Naive thymus-derived CD8-positive, alpha-beta T cell (primary cell): ENCODE data around the gene CBX2. TPM values are rescaled to one million over a fixed set of nuclear protein-coding genes. Genes with fewer than 3 reads are reported as not detected.

Source experiments
- ATAC-seq, 2 donors: fragments of 150-1000 bp; cut with Tn5 transposase in 1 of 2; sonication (Bioruptor Pico), chemical (Tn5 transposase) in 1 of 2; 1 replicate in 1 of 2; 2 replicates in 1 of 2; pipeline ENCODE4 v1.10.0; 2021; ENCODE audit warnings: mild to moderate bottlenecking in 2 of 2, moderate library complexity in 2 of 2
- POLR2A ChIA-PET: fragments of 350-600 bp; sonication (Branson Sonifier 250); formaldehyde crosslinking; loops from one replicate; lab custom pipeline; 2021; ENCODE audit warnings: antibody characterized with exemption; lab: Charles Lee
- DNase-seq, 10 donors: peaks; one replicate each; pipeline versions ENCODE4 v3.0.0 to v3.0.0-alpha.2; 2020 to 2022
- H3K27ac Mint-ChIP-seq, 10 donors: one replicate each; pipeline ENCODE4 v1.8.0; 2020 to 2022; ENCODE audit warnings: mild to moderate bottlenecking in 10 of 10, mixed read lengths in 10 of 10, moderate library complexity in 4 of 10, inconsistent platforms in 1 of 10
- H3K27me3 Mint-ChIP-seq, 5 donors: one replicate each; pipeline ENCODE4 v1.8.0; 2021 to 2022; ENCODE audit warnings: mixed read lengths in 5 of 5
- H3K36me3 Mint-ChIP-seq, 3 donors: one replicate each; pipeline ENCODE4 v1.8.0; 2020 to 2022; ENCODE audit warnings: mixed read lengths in 3 of 3, mild to moderate bottlenecking in 2 of 3, inconsistent platforms in 1 of 3
- H3K4me1 Mint-ChIP-seq, 4 donors: one replicate each; pipeline ENCODE4 v1.8.0; 2021 to 2022; ENCODE audit warnings: mixed read lengths in 4 of 4
- H3K4me3 Mint-ChIP-seq, 10 donors: one replicate each; pipeline ENCODE4 v1.8.0; 2020 to 2022; ENCODE audit warnings: mild to moderate bottlenecking in 10 of 10, mixed read lengths in 10 of 10, moderate library complexity in 6 of 10, inconsistent platforms in 1 of 10
- H3K9me3 Mint-ChIP-seq, 9 donors: one replicate each; pipeline ENCODE4 v1.8.0; 2020 to 2022; ENCODE audit warnings: mixed read lengths in 9 of 9, mild to moderate bottlenecking in 3 of 9, inconsistent platforms in 1 of 9, moderate library complexity in 1 of 9
- polyA plus RNA-seq, 3 donors: library from polyadenylated mRNA; unstranded; fragments of 300-500 nt; fragmentation: Illumina TruSeq; gene quantifications; one replicate each; pipeline ENCODE4 v1.2.3, GENCODE V29; 2021
- total RNA-seq, 8 experiments: library from RNA in 2 of 8; stranded (reverse) in 2 of 8; gene quantifications; one replicate each; pipeline ENCODE4 v1.2.3 and lab custom pipeline; 2021 to 2026

CBX2 gene
- total and polyA plus RNA-seq, 5 experiments from 2014 or later, result 0.16 to 1.6 (median 0.60) TPM

DNA sequence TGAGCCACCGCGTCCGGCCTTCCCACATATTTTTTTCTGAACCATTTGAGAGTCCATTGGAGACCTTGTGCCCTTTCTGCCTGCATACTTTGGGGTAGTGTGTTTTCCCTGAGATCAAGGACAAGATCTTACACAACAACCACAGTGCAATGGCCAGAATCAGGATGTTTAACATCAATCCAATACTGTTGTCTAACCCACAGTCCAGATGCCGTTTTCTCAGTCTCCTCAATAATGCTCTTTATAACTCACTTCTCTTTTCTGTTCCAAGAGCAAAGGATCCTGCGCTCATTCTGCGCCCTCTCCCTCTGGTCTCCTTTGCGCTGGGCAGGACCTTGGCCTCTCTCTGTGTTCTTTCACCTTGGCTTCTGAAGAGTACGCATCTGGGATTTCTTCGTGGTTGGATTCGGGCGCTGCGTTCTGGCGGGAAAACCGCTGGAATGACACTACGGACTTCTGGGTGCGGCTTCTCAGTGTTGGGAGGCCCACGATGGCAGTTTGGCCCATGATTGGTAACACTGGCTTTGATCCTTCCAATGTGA is 44.7 kb downstream of the CBX2 start:
- POLR2A ChIA-PET, result interaction anchor here (0.6 kb wide), 1 partner anchor 12 kb away, joined by 4 read pairs; no protein-coding TSS in a partner anchor
- H3K27ac Mint-ChIP-seq, result no peak overlapping the region

GRCh38 chr17:79824234-79824633 is 46.3 kb downstream of the CBX2 start:
- POLR2A ChIA-PET, result interaction anchor here (0.8 to 2.1 kb wide), 3 partner anchors 9 to 15 kb away, joined by 3 to 9 read pairs (median 7); partner anchors contain the start of gene CBX4
- H3K9me3 Mint-ChIP-seq, result no peaks in the 10 kb centered on the region
- H3K27me3 Mint-ChIP-seq, result peaks cover 0 to 45% (median 13%) of the 10 kb centered on the region in 5 donors
- ATAC-seq (no peak), DNase-seq (no peak)
- H3K4me3 Mint-ChIP-seq, result no peak overlapping the region
- peaks cover 7 to 20% (median 16%) of the 10 kb centered on the region in 4 donors for H3K4me1 Mint-ChIP-seq
- peaks cover 0 to 2% (median 0%) of the 10 kb centered on the region in 3 donors for H3K36me3 Mint-ChIP-seq
- H3K27ac Mint-ChIP-seq, result peak overlapping the region in 1 of 10 donors; percentile 38

More for the DNA sequence above, 44.7 kb downstream of the CBX2 start:
- H3K4me1 Mint-ChIP-seq, result peaks cover 3 to 16% (median 9%) of the 10 kb centered on the region in 4 donors
- peaks cover 2 to 45% (median 19%) of the 10 kb centered on the region in 5 donors for H3K27me3 Mint-ChIP-seq
- DNase-seq, result no peak
- ATAC-seq, result no peak
- peaks cover 0 to 2% (median 0%) of the 10 kb centered on the region in 3 donors for H3K36me3 Mint-ChIP-seq
- H3K9me3 Mint-ChIP-seq, result no peaks in the 10 kb centered on the region
- no peak overlapping the region for H3K4me3 Mint-ChIP-seq

GRCh38 chr17:79824893-79825579 is 47.1 kb downstream of the CBX2 start:
- DNase-seq (no peak), ATAC-seq (no peak)
- H3K4me3 Mint-ChIP-seq, result no peak overlapping the region
- peaks cover 0 to 2% (median 0%) of the 10 kb centered on the region in 3 donors for H3K36me3 Mint-ChIP-seq
- H3K27me3 Mint-ChIP-seq, result peaks cover 0 to 45% (median 13%) of the 10 kb centered on the region in 5 donors
- no peaks in the 10 kb centered on the region for H3K9me3 Mint-ChIP-seq
- POLR2A ChIA-PET, result interaction anchor here (0.8 to 2.1 kb wide), 4 partner anchors 10 to 14 kb away, joined by 3 to 9 read pairs (median 5); partner anchors contain the start of gene CBX4
- H3K4me1 Mint-ChIP-seq, result peaks cover 7 to 21% (median 19%) of the 10 kb centered on the region in 4 donors
- no peak overlapping the region for H3K27ac Mint-ChIP-seq

- Mint-ChIP-seq H3K27ac (no peak overlapping the region), H3K9me3 (no peaks in the 10 kb centered on the region), H3K36me3 (peaks cover 0 to 2% (median 0%) of the 10 kb centered on the region in 3 donors), H3K4me1 (peaks cover 7 to 21% (median 19%) of the 10 kb centered on the region in 4 donors), H3K27me3 (peaks cover 0 to 45% (median 13%) of the 10 kb centered on the region in 5 donors), H3K4me3 (no peak overlapping the region)
- POLR2A ChIA-PET, result interaction anchor here (1.3 to 2.1 kb wide), 3 partner anchors 10 to 14 kb away, joined by 3 to 9 read pairs (median 7); partner anchors contain the start of gene CBX4
- ATAC-seq (no peak), DNase-seq (no peak)
Measured at GRCh38 chr17:79825580-79825921, 47.6 kb downstream of the CBX2 start.

DNA sequence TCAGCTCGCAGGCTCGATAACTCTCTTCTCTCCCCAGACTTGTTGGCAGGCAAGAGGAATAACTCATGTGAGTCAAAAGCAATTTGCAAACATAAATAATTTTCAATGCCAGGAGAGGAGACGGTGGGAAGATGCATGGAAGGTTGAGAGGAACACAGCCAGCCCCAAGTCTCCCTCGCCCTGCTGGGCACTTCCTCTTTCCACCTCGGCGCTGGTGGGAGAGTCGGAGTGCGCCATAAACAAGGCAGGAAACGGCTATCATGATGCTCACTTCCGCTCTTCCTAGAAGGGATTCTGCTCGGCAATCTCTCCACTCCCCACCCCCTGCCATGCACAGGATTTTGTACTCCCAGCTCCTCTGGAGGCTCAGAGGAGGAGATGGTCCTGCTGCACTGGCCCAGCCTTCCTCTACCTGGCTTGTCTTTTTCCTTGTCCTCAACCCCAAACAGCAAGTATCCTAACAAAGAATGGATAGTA is 48.3 kb downstream of the CBX2 start:
- no peaks in the 10 kb centered on the region for H3K9me3 Mint-ChIP-seq
- peak overlapping the region in 1 of 10 donors; percentile 11 for H3K4me3 Mint-ChIP-seq
- H3K27ac Mint-ChIP-seq, result no peak overlapping the region
- POLR2A ChIA-PET, result interaction anchor here (1.0 to 2.1 kb wide), 2 partner anchors 10 to 13 kb away, joined by 3 to 9 read pairs; partner anchors contain the start of gene CBX4
- H3K36me3 Mint-ChIP-seq, result peaks cover 0 to 2% (median 0%) of the 10 kb centered on the region in 3 donors
- DNase-seq, result no peak
- ATAC-seq, result no peak
- H3K4me1 Mint-ChIP-seq, result peaks cover 7 to 24% (median 20%) of the 10 kb centered on the region in 4 donors
- peaks cover 0 to 40% (median 13%) of the 10 kb centered on the region in 5 donors for H3K27me3 Mint-ChIP-seq

GRCh38 chr17:79826841-79827578 is 49.1 kb downstream of the CBX2 start:
- no peaks in the 10 kb centered on the region for H3K9me3 Mint-ChIP-seq
- no peak for DNase-seq
- peaks cover 0 to 2% (median 0%) of the 10 kb centered on the region in 3 donors for H3K36me3 Mint-ChIP-seq
- H3K4me3 Mint-ChIP-seq, result no peak overlapping the region
- POLR2A ChIA-PET, result interaction anchor here (1.0 kb wide), 1 partner anchor 9 kb away, joined by 3 read pairs; no protein-coding TSS in a partner anchor
- H3K27me3 Mint-ChIP-seq, result peaks cover 0 to 33% (median 11%) of the 10 kb centered on the region in 5 donors
- peaks cover 7 to 28% (median 22%) of the 10 kb centered on the region in 4 donors for H3K4me1 Mint-ChIP-seq
- H3K27ac Mint-ChIP-seq, result no peak overlapping the region
- ATAC-seq, result no peak

- ATAC-seq, result no peak
- POLR2A ChIA-PET, result interaction anchor here (0.8 kb wide), 1 partner anchor 32 kb away, joined by 3 read pairs; the partner anchor contains the start of gene CBX8
- Mint-ChIP-seq H3K27me3 (peaks cover 0 to 20% (median 5%) of the 10 kb centered on the region in 5 donors), H3K9me3 (no peaks in the 10 kb centered on the region), H3K36me3 (peaks cover 0 to 10% (median 3%) of the 10 kb centered on the region in 3 donors), H3K4me1 (peaks cover 11 to 33% (median 28%) of the 10 kb centered on the region in 4 donors), H3K27ac (no peak overlapping the region), H3K4me3 (no peak overlapping the region)
- DNase-seq, result no peak
Measured at GRCh38 chr17:79829004-79829403, 51.1 kb downstream of the CBX2 start.

DNA sequence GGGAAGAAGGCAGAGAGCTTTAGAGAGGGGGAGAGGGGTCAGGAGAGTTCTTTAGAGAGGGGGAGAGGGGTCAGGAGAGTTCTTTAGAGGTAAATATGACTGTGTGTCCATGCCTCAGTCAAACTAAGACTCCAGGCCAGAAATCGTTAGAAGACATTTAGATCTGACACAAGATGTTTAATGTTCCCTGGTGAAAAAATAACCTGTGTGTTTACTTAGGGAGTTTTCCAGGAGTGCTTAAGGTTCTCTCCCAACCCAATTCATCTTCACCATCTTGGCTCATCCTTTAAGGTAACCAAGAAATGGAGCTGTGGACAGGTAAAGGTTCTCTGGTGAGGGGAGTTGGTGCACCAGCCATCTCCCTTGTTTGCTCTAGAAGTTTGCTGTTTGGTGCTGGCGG is 51.5 kb downstream of the CBX2 start:
- H3K9me3 Mint-ChIP-seq, result no peaks in the 10 kb centered on the region
- POLR2A ChIA-PET, result no interaction called here
- H3K4me3 Mint-ChIP-seq, result no peak overlapping the region
- peak overlapping the region in 1 of 10 donors; percentile 4 for H3K27ac Mint-ChIP-seq
- DNase-seq, result no peak
- peaks cover 11 to 33% (median 29%) of the 10 kb centered on the region in 4 donors for H3K4me1 Mint-ChIP-seq
- H3K27me3 Mint-ChIP-seq, result peaks cover 0 to 16% (median 3%) of the 10 kb centered on the region in 5 donors
- no peak for ATAC-seq
- peaks cover 0 to 14% (median 3%) of the 10 kb centered on the region in 3 donors for H3K36me3 Mint-ChIP-seq

DNA sequence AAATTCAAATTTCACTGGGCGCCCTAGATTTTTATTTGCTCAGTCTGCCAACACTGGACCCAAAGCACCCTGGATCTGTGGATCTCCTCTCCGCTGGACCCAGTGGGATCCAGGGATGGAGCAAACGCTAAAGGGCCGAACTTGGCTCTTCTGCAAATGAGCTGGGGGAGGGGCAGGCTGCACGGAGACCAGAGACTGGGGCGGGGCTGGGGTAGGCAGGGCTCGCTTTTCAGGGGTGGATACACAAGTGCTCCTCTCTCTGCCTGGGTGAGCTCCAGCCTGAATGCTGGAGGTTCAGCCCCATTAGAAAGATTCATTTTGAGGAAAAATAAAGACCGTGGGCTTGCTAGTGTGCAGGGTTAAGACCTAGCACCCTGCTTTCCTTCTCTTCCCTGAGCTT is 52.4 kb downstream of the CBX2 start:
- no peak for DNase-seq
- Mint-ChIP-seq H3K36me3 (peaks cover 0 to 20% (median 8%) of the 10 kb centered on the region in 3 donors), H3K4me3 (no peak overlapping the region), H3K27me3 (peaks cover 0 to 10% (median 2%) of the 10 kb centered on the region in 5 donors), H3K27ac (no peak overlapping the region), H3K4me1 (peaks cover 17 to 41% (median 37%) of the 10 kb centered on the region in 4 donors), H3K9me3 (no peaks in the 10 kb centered on the region)
- POLR2A ChIA-PET, result interaction anchor here (1.0 kb wide), 2 partner anchors 8 to 13 kb away, joined by 3 read pairs; no protein-coding TSS in a partner anchor
- ATAC-seq, result no peak

DNA sequence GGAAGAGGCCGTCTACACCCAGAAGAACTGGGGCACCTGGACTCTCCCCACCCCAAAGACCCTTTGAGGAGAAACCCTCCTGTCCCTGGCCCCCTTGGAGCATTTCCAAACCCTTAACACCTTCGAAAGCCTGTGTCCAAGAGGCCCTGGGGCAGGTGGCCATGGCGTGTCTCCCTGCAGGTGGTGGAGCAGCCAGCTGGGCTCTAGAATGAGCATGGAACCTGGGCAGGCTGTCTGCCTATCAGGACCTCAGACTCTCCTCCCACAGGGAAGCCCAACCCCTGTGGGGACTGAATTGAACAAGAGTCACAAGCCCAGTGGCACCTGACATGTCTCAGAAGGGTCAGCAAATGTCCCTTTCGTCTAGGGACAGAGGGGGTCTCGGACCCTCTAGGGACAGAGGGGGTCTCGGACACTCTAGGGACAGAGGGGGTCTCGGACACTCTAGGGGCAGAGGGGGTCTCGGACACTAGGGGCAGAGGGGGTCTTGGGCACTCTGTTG is 52.9 kb downstream of the CBX2 start:
- Mint-ChIP-seq H3K36me3 (peaks cover 0 to 20% (median 8%) of the 10 kb centered on the region in 3 donors), H3K27me3 (peaks cover 0 to 10% (median 2%) of the 10 kb centered on the region in 5 donors), H3K27ac (no peak overlapping the region), H3K4me1 (peaks cover 17 to 41% (median 38%) of the 10 kb centered on the region in 4 donors), H3K9me3 (no peaks in the 10 kb centered on the region), H3K4me3 (no peak overlapping the region)
- DNase-seq (no peak), ATAC-seq (no peak)
- POLR2A ChIA-PET, result interaction anchor here (0.7 to 1.1 kb wide), 6 partner anchors 8 to 166 kb away, joined by 3 read pairs; partner anchors contain the start of gene CBX4

DNA sequence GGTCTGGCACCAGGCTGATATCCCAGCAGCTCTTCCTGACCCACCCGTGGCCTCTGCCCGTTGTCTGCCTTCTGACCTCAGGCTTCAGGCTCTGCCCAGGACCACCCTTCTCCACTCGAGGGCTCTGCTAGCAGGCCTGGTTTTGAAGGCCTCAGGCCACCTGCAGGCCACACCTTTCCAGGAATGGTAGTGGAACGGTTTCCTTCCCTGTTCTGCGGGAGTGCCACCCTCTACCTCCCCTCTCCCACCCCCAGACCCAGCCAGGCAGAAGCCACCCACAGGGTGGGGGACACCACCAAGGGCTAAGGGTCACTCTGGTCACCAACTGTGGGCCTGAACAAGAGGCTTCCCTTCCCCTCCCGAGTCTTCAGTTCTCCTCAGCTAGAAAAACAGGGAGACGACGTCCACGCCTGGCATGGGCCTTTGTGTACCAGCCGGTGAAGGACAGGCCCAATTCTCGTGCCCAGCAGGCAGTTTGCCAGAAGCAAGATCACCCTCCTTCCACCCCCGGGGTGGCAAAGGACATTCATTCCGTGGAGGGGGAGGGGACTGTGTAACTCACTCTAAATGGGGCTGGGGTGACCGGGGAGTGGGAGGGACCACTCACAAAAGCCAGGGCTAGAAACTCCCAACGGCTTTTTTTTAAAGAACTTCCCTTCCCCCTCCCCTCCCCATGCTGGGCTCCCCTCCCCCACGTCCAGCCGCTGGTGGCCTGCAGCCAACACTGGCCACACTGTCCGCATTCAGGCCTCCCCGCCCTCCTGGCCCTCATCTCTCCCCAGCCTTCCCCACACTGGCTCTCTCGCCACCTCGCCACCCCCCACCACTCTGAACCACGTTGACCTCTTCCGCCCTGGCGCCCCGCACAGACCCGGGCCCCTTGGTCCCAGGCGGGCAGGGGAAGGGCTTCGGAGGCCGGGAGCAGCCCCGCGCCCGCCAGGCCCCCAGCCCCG is 53.6 kb downstream of the CBX2 start:
- peak overlapping the region in 2 of 10 donors; percentile 31 to 46 for H3K27ac Mint-ChIP-seq

More for the DNA sequence above, 53.6 kb downstream of the CBX2 start:
- Mint-ChIP-seq H3K4me3 (peak overlapping the region in 4 of 10 donors; percentile 22 to 57 (median 34)), H3K9me3 (no peaks in the 10 kb centered on the region), H3K36me3 (peaks cover 0 to 20% (median 8%) of the 10 kb centered on the region in 3 donors), H3K27me3 (peaks cover 0 to 4% (median under 1%) of the 10 kb centered on the region in 5 donors), H3K4me1 (peaks cover 14 to 38% (median 34%) of the 10 kb centered on the region in 4 donors)
- POLR2A ChIA-PET, result interaction anchor here (0.7 to 1.1 kb wide), 4 partner anchors 8 to 165 kb away, joined by 3 read pairs; partner anchors contain the start of gene CBX4
- DNase-seq (no peak), ATAC-seq (no peak)
